ENCODE data around the gene CTRL. TPM values are rescaled to one million over a fixed set of nuclear protein-coding genes. Genes with fewer than 3 reads are reported as not detected.
"Not testable (repeated sequence)": the region's sequence is repeated elsewhere in the genome, so short reads cannot be mapped to it uniquely, and the experiment has no call there.

Gene CTRL
- polyA plus RNA-seq (2013, experiment 1 of 2; ENCODE audit: insufficient read length), result 4.4 TPM
- polyA plus RNA-seq (2013, experiment 2 of 2; ENCODE audit: insufficient read length), result 5.5 TPM

GRCh38 chr16:67931712-67932461 lies at the start of gene CTRL:
CTRL (minus strand) TSS chr16:67931862; CDS start chr16:67931852, 10 bp downstream.
- no peak for DNase-seq

GRCh38 chr16:67979955-67980678 lies 48.5 kb upstream of the CTRL start, which contains the start of gene DPEP3:
DPEP3 (minus strand) TSS chr16:67980499; CDS start chr16:67980380, 119 bp downstream.
- DNase-seq, result no peak

DNA sequence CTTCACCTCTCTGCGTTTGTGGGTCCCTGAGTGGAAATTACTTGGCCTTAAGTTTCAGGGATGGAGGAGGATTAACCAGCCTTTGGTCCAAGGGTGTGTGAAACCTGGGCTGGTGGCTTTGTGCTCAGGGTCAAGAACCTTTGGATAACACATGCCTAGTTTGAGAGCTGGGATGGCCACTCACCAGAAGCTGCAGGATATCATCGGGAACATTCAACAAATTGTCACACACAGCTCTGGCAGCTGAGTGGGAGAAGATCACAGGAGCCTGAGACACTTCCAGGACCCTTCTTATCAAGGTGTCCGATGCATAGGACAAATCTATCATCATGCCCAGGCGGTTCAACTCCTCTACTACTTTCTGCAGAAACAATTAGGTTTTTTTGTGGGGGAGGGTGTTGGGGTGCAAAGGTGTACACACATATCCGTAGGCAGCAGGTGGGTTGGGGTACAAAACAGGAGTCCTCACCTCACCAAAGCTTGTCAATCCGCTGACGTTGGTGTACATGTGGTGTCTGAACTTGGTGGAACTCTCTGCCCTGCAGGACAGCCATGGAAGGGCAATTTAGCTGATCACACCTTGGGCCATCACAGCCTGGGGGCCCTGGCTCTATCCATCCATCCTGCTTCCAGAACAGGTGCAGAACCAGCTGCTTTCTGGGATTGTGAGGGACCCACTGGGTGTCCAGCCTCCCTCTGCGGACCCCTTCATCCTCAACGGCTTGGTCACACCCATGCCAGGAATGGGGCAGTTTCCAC lies 46.0 kb upstream of the CTRL start:
- no peak for DNase-seq

GRCh38 chr16:67977005-67977404 lies 45.3 kb upstream of the CTRL start:
- no peak for DNase-seq

DNA sequence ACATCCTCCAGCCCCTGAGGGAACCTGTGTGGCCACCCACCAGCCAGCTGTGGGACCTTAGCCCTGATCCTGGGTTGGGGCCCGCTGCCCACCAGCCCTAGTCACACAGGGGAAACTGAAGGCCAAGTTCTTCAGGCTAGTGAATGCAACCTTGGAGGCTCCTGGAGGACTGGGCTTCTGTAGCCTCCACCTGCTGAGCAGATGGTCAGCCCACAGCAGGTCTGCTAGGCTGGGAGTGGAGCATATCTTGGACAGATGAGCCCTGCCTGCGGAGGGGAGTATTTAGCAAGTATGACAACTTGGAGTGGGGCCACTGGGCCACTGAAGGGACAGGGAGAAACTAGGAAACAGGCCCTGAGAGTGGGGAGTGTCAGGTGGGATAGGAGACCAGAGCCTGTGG lies 44.5 kb upstream of the CTRL start:
- DNase-seq, result no peak

DNA sequence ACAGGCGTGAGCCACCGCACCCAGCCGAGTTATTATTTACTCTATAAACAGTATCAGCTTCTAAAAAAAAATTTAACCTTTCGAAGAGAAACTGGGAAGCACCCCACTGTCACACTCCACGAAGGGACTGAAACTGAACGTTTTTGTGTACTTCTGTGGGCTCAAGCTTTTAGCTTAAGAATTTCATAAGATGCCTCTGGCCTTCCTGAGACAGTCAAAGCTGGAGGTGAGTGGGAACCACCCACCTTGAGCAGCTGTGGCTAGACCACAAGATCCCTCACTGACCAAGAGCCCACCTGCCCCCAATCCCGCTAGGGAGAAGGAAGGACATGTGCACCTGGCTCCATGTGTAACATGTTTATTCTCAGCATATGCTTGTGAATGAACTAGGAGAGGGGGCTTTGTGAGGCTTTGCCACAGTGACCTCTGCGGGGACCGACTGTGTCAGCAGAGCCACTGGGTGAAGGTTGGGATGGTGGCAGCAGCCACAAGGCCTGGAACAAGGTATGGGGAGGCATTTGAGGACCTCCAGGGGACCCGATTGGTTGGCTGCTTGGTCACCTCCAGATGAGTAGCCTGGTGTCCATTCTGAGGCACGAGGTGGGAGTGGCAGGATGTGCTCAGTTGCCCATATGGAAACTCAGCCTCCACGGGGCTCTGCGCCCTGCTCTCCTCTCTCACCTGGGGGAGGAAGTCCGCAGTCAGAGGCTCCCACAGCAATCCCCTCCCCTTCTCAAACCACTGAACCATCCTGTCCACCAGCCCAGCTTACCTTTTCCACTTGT lies 43.9 kb upstream of the CTRL start:
- DNase-seq, result no peak

GRCh38 chr16:67972285-67972684 lies 40.6 kb upstream of the CTRL start:
- not testable (repeated sequence) for DNase-seq

DNA sequence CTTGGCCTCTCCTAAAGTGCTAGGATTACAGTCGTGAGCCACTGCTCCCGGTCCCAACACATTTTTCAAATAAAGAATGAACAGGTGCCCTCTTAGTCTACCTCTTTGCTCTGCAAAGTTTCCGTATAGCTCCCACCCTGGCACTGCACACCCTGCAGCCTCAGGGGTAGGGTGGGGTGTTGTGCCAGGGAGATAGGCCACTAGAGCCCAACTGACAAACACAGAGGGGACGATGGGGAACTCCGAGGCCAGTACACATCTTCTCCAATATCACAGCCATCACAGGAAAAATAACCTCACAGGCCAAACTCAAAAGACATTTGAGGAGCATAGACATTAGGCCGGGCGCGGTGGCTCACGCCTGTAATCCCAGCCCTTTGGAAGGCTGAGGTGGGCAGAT lies 39.4 kb upstream of the CTRL start:
- no peak for DNase-seq

- DNase-seq, result no peak
These were observed 37.8 kb upstream of the CTRL start for GRCh38 chr16:67969254-67970039.

DNA sequence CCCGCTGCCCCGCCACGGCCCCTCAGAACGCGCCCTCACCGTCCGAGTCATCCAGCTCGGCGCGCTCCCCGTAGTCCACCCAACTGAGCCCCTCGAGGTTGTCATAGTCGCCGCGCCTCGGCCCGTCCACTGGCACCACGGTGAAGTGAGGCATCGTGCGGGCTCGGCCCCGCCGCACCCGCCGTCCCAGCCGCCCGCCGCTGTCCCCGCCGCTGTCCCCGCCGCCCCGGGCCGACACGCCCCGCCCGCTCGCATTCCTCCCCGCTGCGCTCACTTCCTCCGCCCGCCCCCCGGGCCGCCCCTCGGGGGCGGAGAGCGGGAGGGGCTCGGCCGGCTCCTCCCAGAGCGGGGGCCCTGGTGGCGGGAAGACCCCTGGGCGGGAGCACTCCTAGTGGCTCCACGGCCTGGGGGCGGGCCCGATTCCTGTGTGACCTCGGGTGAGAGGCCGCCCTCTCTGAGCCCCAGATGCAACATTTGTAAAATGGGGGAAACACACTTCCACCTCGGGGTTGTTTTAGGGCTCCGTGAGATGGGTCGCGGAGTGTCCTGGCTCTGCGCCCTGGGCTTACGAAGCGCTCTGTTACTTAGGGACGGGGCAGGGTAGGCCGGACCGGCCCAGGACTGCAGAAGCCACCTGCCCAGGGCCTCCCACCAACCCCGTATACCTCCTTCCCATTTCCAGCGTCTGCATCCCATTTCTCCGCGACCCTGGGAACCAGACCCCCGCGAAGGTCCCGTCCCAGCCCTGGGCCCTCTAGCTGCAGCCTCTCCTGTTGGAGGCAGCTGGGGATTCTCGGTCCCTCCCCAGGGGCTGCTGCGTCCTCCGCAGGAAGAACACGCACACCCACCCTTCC lies 37.0 kb upstream of the CTRL start, which contains the start of gene SLC12A4:
Gene SLC12A4, minus strand, starts transcription at position 238 of the 854 bp plus-strand sequence. Its CDS starts 84 bp downstream, at position 154.
- peak; percentile 90 for DNase-seq

GRCh38 chr16:67967958-67968399 lies 36.3 kb upstream of the CTRL start:
- DNase-seq, result peak; percentile 53

GRCh38 chr16:67967183-67967957 lies 35.7 kb upstream of the CTRL start:
- DNase-seq, result peak; percentile 36

DNA sequence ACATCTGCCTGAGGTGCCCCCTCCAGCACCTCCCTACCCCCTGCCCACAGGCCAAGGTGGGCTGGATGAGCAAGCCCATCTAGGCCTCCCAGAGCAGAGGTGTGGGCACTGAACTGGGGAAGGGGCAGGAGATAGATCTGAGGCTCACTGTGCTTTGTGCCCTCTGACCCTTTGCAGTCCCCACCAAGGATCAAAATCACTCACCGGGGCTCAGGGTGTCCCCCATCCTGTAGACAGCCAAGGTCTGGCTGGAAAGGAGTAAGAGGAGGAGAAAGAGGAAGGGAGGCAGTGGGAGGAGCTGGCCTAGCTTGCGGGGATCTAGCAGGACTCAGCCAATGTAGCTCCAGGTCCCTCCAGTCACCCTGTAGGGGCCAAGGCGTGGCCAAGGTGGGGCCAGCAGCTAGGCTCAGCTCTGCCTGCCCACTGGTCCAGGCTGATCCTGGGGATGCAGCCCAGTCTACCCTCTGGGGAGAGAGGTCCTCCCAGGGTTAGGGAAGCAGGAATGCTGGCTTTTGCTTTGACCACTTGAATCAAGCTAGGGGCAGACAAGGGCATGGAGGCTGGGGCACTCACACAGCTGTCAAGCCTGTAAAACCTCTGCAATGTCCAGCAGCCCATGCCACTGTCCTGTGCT lies 35.0 kb upstream of the CTRL start:
- DNase-seq, result peak; percentile 34

DNA sequence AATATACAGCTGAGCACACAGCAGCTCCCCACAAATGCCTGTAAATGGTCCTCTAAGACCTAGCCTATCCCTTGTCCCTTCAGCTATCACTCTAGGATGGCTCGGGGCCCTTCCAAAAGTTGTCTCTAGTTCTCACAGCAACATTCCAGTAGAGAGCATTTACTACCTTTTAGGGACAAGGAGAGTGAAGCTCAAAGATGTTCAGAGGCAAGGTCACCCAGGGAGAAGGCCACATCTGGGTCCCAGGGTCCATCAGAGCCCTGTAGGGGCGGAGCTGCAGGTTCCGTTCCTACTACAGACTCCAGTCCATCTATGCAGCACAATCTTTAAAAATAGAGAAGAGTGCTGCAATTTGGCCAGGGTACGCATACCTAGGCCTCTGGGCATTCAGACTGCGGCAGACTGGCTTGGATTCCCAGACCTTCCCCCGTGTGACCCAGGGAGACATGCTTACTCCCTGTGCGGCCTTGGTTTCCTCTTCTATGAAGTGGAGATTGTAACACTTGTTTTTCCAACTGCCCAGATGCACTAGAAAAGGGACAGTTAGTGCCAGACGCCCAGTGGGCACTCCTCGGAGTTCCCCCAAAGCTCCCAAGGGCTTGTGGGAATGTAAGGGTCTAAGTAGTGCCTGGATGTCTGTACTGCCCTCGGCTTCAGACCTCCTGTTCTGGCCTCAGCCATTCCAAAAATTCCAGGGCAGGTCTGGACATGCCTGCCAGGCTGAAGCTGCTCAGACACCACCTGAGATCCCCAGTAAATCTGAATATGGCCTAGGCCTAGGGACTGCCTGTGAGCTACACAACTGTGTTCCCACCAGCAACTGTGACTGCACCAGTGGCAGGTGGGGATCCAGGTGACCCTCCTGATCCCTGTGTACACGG lies 34.2 kb upstream of the CTRL start:
- no peak for DNase-seq

GRCh38 chr16:67964477-67965131 lies 32.9 kb upstream of the CTRL start:
- no peak for DNase-seq

- DNase-seq, result no peak
These were observed 32.1 kb upstream of the CTRL start for GRCh38 chr16:67963662-67964321.

- DNase-seq, result no peak
These were observed 31.6 kb upstream of the CTRL start for GRCh38 chr16:67963292-67963661.

Measured in fibroblast of skin of back (primary cell).